BLaER1 treated with 17β-estradiol and CSF1 and Interleukin-3, amounts not matched to agents 10 nM and 100 nM (cell line): ENCODE measurements around the gene AFAP1L1.
"Not testable (repeated sequence)": the region's sequence is repeated elsewhere in the genome, so short reads cannot be mapped to it uniquely, and the experiment has no call there.

Source experiments
- H3K27ac ChIP-seq, 11 experiments: shearing (Covaris generic); formaldehyde crosslinking; 2 replicates each; pipeline ENCODE4 v1.8.1; 2022
- H3K27me3 ChIP-seq, 11 experiments: shearing (Covaris generic); formaldehyde crosslinking; 2 replicates each; pipeline ENCODE4 v1.8.1; 2022
- H3K36me3 ChIP-seq, 11 experiments: shearing (Covaris generic); formaldehyde crosslinking; 2 replicates each; pipeline ENCODE4 v1.8.1; 2022
- H3K4me1 ChIP-seq, 10 experiments: shearing (Covaris generic); formaldehyde crosslinking; 2 replicates each; pipeline ENCODE4 v1.8.1; 2022
- H3K4me2 ChIP-seq, 11 experiments: shearing (Covaris generic); formaldehyde crosslinking; 2 replicates each; pipeline ENCODE4 v1.8.1; 2022
- H3K4me3 ChIP-seq, 10 experiments: shearing (Covaris generic); formaldehyde crosslinking; 2 replicates each; pipeline ENCODE4 v1.8.1; 2022
- H3K9ac ChIP-seq, 11 experiments: shearing (Covaris generic); formaldehyde crosslinking; 2 replicates each; pipeline ENCODE4 v1.8.1; 2022
- H3K9me3 ChIP-seq, 11 experiments: shearing (Covaris generic); formaldehyde crosslinking; replicated peaks in 1 of 11; 2 replicates each; pipeline ENCODE4 v1.8.1; 2022
- H4K20me1 ChIP-seq, 11 experiments: shearing (Covaris generic); formaldehyde crosslinking; 2 replicates each; pipeline ENCODE4 v1.8.1; 2022
- Cebpa-rat ChIP-seq, 11 experiments: shearing (Covaris generic); IDR thresholded peaks; 2 replicates each; pipeline ENCODE4 v1.8.1; 2022

AFAP1L1 gene

GRCh38 chr5:149268928-149269557 is 2.6 kb upstream of the AFAP1L1 start:
- Histone ChIP-seq H3K4me3 (no peak overlapping the region), H3K9me3 (peaks cover 10 to 17% (median 13%) of the 10 kb centered on the region in 11 experiments), H3K4me2 (no peak overlapping the region), H3K27ac (no peak overlapping the region), H3K4me1 (peaks cover 20 to 46% (median 39%) of the 10 kb centered on the region in 10 experiments), H4K20me1 (no peaks in the 10 kb centered on the region), H3K36me3 (no peaks in the 10 kb centered on the region), H3K9ac (no peak overlapping the region), H3K27me3 (peaks cover 21 to 36% (median 32%) of the 10 kb centered on the region in 11 experiments)
- no peak for TF ChIP-seq Cebpa-rat (IDR thresholded peaks at IDR 0.05)

- Histone ChIP-seq H3K27me3 (peaks cover 21 to 36% (median 32%) of the 10 kb centered on the region in 11 experiments), H3K4me2 (peak overlapping the region; percentile 86 to 98 (median 93)), H3K4me3 (peak overlapping the region; percentile 67 to 87 (median 76)), H3K36me3 (no peaks in the 10 kb centered on the region), H3K9ac (peak overlapping the region; percentile 62 to 83 (median 76)), H3K9me3 (peaks cover 10 to 17% (median 13%) of the 10 kb centered on the region in 11 experiments), H3K4me1 (peaks cover 20 to 42% (median 26%) of the 10 kb centered on the region in 10 experiments), H4K20me1 (no peaks in the 10 kb centered on the region), H3K27ac (peak overlapping the region in 8 of 11 experiments; percentile 50 to 73 (median 54); a peak in 12 of 22 replicates)
- TF ChIP-seq Cebpa-rat (IDR thresholded peaks at IDR 0.05), result peak in 7 of 11 experiments; percentile 32 to 91 (median 60); a peak in 9 of 22 replicates
These were observed 404 bp upstream of the AFAP1L1 start for GRCh38 chr5:149271195-149271715.

GRCh38 chr5:149272781-149273180 is 1.1 kb downstream of the AFAP1L1 start:
- not testable (repeated sequence) for H3K27ac ChIP-seq, H4K20me1 ChIP-seq, H3K36me3 ChIP-seq
- Histone ChIP-seq H3K27me3 (peaks cover 21 to 36% (median 32%) of the 10 kb centered on the region in 11 experiments), H3K4me1 (peaks cover 20 to 57% (median 29%) of the 10 kb centered on the region in 10 experiments), H3K4me2 (peak overlapping the region; percentile 86 to 98 (median 93)), H3K9me3 (peaks cover 10 to 15% (median 11%) of the 10 kb centered on the region in 11 experiments), H3K9ac (peak overlapping the region in 7 of 11 experiments; percentile 75 to 83 (median 80); a peak in 9 of 22 replicates), H3K4me3 (peak overlapping the region; percentile 67 to 87 (median 76))

DNA sequence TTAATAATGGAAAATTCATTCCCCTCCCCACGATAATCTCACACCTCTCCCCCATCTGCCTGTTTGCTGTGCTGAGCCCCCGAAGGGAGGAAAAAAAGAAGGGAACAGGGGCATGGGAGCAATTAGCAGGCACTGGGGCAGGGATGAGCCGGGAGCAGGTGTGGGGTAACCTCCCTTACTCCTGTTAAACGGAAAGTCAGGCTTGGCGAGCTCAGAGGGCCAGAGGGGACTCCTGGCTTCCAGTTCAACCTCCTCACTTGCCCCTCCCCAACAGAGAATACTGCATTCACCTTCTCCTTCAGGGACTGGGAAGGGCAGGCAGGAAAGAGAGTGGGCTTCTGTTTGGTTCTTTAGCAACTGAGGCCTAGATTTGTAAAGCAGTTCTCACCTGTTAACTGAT is 1.6 kb downstream of the AFAP1L1 start:
- H3K9me3 ChIP-seq, result peaks cover 6 to 11% (median 7%) of the 10 kb centered on the region in 11 experiments
- no peaks in the 10 kb centered on the region; a peak in 1 of 22 replicates for H3K36me3 ChIP-seq
- H3K4me2 ChIP-seq, result peak overlapping the region; percentile 86 to 98 (median 93)
- H3K27ac ChIP-seq, result no peak overlapping the region
- no peak for TF ChIP-seq Cebpa-rat (IDR thresholded peaks at IDR 0.05)
- no peaks in the 10 kb centered on the region for H4K20me1 ChIP-seq
- peaks cover 21 to 36% (median 32%) of the 10 kb centered on the region in 11 experiments for H3K27me3 ChIP-seq
- H3K4me1 ChIP-seq, result peaks cover 20 to 61% (median 31%) of the 10 kb centered on the region in 10 experiments
- H3K4me3 ChIP-seq, result peak overlapping the region in 6 of 10 experiments; percentile 69 to 87 (median 76); a peak in 6 of 20 replicates
- H3K9ac ChIP-seq, result peak overlapping the region in 3 of 11 experiments; percentile 80 to 83 (median 82); a peak in 3 of 22 replicates

GRCh38 chr5:149273950-149274349 is 2.3 kb downstream of the AFAP1L1 start:
- TF ChIP-seq Cebpa-rat (IDR thresholded peaks at IDR 0.05), result no peak
- Histone ChIP-seq H3K27ac (no peak overlapping the region), H3K4me1 (peaks cover 20 to 69% (median 34%) of the 10 kb centered on the region in 10 experiments), H3K9ac (no peak overlapping the region), H4K20me1 (no peaks in the 10 kb centered on the region), H3K27me3 (peaks cover 21 to 36% (median 32%) of the 10 kb centered on the region in 11 experiments), H3K9me3 (peaks cover 0 to 3% (median 0%) of the 10 kb centered on the region in 11 experiments; a peak in 6 of 22 replicates), H3K4me3 (no peak overlapping the region), H3K36me3 (no peaks in the 10 kb centered on the region; a peak in 1 of 22 replicates), H3K4me2 (peak overlapping the region in 4 of 11 experiments; percentile 86 to 98 (median 94); a peak in 2 of 22 replicates)

GRCh38 chr5:149274939-149275338 is 3.3 kb downstream of the AFAP1L1 start:
- Histone ChIP-seq H3K36me3 (no peaks in the 10 kb centered on the region; a peak in 1 of 22 replicates), H3K4me1 (peaks cover 20 to 78% (median 43%) of the 10 kb centered on the region in 10 experiments), H3K27ac (no peak overlapping the region), H3K9ac (no peak overlapping the region), H4K20me1 (no peaks in the 10 kb centered on the region), H3K4me2 (peak overlapping the region in 7 of 11 experiments; percentile 9 to 39 (median 13); a peak in 8 of 22 replicates), H3K4me3 (no peak overlapping the region), H3K9me3 (no peaks in the 10 kb centered on the region), H3K27me3 (peaks cover 21 to 35% (median 32%) of the 10 kb centered on the region in 11 experiments)
- TF ChIP-seq Cebpa-rat (IDR thresholded peaks at IDR 0.05), result no peak

DNA sequence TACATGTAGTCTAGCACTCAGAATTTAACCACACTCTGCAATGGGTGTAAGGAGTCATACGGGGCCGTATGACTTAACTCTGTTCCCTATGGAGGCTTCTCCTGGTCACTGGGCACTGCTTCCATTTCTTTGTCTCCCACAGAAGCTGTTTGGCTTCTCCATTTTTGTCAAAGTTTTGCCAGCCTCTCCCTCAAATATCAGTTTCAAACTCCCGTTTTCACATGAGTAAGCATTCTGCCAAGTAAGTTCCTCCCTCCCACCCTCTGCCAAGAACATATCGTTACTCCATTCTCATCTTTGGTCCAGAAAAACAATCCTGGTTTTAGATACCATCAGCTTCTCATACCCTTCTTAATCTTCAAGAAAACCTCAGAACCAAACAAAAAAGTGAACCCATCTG is 6.1 kb downstream of the AFAP1L1 start:
- H3K9ac ChIP-seq, result no peak overlapping the region
- no peak for TF ChIP-seq Cebpa-rat (IDR thresholded peaks at IDR 0.05)
- H3K27me3 ChIP-seq, result peaks cover 3 to 9% (median 7%) of the 10 kb centered on the region in 11 experiments; a peak in 18 of 22 replicates
- peak overlapping the region in 5 of 11 experiments; percentile 3 to 88 (median 57); a peak in 7 of 22 replicates for H3K4me2 ChIP-seq
- H3K4me1 ChIP-seq, result peaks cover 12 to 78% (median 38%) of the 10 kb centered on the region in 10 experiments
- no peak overlapping the region for H3K4me3 ChIP-seq
- no peaks in the 10 kb centered on the region; a peak in 1 of 22 replicates for H3K36me3 ChIP-seq
- no peaks in the 10 kb centered on the region for H4K20me1 ChIP-seq
- H3K27ac ChIP-seq, result peak overlapping the region in 2 of 11 experiments; percentile 61 to 71; a peak in 4 of 22 replicates
- H3K9me3 ChIP-seq, result no peaks in the 10 kb centered on the region

- Histone ChIP-seq H3K4me2 (peak overlapping the region in 6 of 11 experiments; percentile 9 to 88 (median 52); a peak in 10 of 22 replicates), H3K27ac (peak overlapping the region in 3 of 11 experiments; percentile 18 to 71 (median 61); a peak in 6 of 22 replicates), H3K4me3 (no peak overlapping the region; a peak in 1 of 20 replicates), H3K9me3 (no peaks in the 10 kb centered on the region), H4K20me1 (no peaks in the 10 kb centered on the region), H3K36me3 (no peaks in the 10 kb centered on the region; a peak in 1 of 22 replicates), H3K4me1 (peaks cover 12 to 75% (median 36%) of the 10 kb centered on the region in 10 experiments), H3K27me3 (peaks cover 0 to under 1% (median 0%) of the 10 kb centered on the region in 11 experiments; a peak in 1 of 22 replicates), H3K9ac (peak overlapping the region in 1 of 11 experiments; percentile 26; a peak in 1 of 22 replicates)
- no peak for TF ChIP-seq Cebpa-rat (IDR thresholded peaks at IDR 0.05)
These were observed 7.0 kb downstream of the AFAP1L1 start for GRCh38 chr5:149278451-149279210.
